ENCODE results near the gene C1orf21.

Gene C1orf21

GRCh38 chr1:184672013-184672726 is 285.3 kb downstream of the C1orf21 start:
- in situ Hi-C loops (cut with MboI; ENCODE audit: low pct_unique_long_range_greater_than_20kb, low sequenced_read_pairs, unreplicated experiment): loop anchor here (25.0 kb wide), 2 partner anchors 435 to 585 kb away; no protein-coding TSS in a partner anchor
- DNase-seq (ENCODE audit: low spot score): no peak

GRCh38 chr1:184673305-184673704 is 286.5 kb downstream of the C1orf21 start:
- DNase-seq (ENCODE audit: low spot score): no peak
- in situ Hi-C loops (cut with MboI; ENCODE audit: low pct_unique_long_range_greater_than_20kb, low sequenced_read_pairs, unreplicated experiment): loop anchor here (25.0 kb wide), 2 partner anchors 436 to 586 kb away; no protein-coding TSS in a partner anchor
- no peak for TF ChIP-seq CTCF (IDR thresholded peaks at IDR 0.05; ENCODE audit: extremely low read depth, insufficient read depth, missing control alignments)

More at GRCh38 chr1:184672013-184672726, 285.3 kb downstream of the C1orf21 start:
- no peak for TF ChIP-seq CTCF (IDR thresholded peaks at IDR 0.05; ENCODE audit: extremely low read depth, insufficient read depth, missing control alignments)

- no peak for TF ChIP-seq CTCF (IDR thresholded peaks at IDR 0.05; ENCODE audit: extremely low read depth, insufficient read depth, missing control alignments)
- DNase-seq (ENCODE audit: low spot score): no peak
- in situ Hi-C loops (cut with MboI; ENCODE audit: low pct_unique_long_range_greater_than_20kb, low sequenced_read_pairs, unreplicated experiment): no loop called here
These were observed 290.5 kb downstream of the C1orf21 start for GRCh38 chr1:184677344-184677743.
